ENCODE results near the gene RTN4RL2.

The RTN4RL2 gene

GRCh38 chr11:57481315-57481714, 21.0 kb downstream of the RTN4RL2 start:
- DNase-seq (ENCODE audit: low spot score) = no peak

GRCh38 chr11:57481915-57482781, 21.8 kb downstream of the RTN4RL2 start:
- DNase-seq (ENCODE audit: low spot score) = no peak

DNA sequence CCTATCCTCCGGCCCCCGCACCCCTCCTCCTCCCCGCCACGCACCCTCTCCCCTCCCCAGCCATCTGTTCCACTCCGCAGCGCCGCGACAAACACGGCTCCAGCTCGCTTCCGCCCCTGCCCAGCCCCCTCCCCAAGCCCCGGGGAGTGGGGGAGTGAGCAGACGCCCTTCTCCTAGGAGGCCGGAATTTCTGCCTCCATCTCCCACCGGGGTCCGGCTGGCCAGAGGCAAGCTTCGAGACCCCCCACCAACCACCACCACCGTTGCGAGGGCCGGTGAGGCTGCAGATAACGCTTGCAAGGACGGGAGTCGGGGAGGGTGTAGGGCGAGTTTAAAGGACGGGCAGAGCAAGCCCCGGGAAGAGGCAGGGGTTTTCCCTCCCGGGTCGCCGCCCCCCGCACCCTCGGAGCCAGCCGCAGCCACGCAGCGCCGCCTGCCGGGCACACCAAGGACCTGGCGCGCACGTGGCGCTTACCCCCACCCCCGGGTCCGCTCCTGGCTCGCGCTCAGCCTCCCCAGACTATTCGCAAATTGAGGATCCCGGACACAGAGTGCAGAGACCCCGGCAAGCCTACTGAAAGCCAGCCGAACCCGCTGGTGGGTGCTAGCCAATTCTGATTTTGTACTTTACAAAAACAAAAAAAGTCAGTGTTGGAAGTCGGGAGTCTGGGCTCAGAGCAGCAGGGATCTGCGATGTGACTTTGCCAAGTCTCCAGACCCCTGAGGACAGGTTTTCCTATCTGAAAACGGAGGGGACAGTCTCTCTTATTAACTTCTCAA, 22.6 kb downstream of the RTN4RL2 start:
- peak; percentile 32 for DNase-seq (ENCODE audit: low spot score)

DNA sequence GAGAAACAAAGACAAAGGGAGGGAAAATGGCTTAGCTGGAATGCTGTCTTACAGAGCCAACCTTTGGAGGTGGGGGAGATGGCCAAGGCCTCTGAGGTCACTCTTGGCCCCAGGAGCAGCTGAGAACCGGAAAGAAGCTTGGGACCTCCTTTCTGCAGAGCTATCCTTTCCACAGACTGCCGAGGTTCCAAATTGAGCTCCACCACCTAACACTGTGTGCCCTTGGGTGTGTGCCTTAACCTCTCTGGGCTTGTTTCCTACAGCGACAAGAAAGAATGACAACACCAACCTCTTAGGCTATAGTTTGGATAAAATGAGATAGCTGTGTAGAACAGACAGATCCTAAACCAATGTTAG, 23.2 kb downstream of the RTN4RL2 start:
- DNase-seq (ENCODE audit: low spot score) = no peak

DNA sequence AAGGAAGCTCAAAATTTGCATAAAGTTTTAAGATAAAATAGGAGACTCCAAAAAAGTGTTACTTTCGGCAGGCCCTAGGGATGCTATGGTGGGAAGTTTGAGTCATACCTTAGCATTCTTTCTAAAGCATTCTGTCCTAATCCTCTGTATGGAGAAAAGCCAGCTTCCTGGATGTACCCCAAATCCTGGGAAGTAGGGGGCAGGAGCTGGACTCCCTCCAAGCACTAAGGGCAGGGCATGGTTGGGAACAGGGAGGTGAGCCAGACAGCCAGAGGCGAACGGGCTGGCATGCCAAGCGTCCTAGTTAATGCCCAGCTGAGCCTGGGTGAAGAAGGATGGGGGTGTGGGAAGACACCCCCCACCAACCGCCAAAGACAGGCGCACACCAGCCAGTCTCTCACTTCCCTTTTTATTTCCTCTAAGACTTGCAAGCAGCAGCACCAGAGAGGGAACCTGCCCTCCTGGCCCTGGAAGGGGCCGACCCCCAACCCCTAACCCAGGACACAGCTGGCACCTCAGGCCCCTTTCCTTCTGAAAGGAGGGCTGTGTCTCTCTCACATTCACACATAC, 23.9 kb downstream of the RTN4RL2 start:
- no peak for DNase-seq (ENCODE audit: low spot score)

DNA sequence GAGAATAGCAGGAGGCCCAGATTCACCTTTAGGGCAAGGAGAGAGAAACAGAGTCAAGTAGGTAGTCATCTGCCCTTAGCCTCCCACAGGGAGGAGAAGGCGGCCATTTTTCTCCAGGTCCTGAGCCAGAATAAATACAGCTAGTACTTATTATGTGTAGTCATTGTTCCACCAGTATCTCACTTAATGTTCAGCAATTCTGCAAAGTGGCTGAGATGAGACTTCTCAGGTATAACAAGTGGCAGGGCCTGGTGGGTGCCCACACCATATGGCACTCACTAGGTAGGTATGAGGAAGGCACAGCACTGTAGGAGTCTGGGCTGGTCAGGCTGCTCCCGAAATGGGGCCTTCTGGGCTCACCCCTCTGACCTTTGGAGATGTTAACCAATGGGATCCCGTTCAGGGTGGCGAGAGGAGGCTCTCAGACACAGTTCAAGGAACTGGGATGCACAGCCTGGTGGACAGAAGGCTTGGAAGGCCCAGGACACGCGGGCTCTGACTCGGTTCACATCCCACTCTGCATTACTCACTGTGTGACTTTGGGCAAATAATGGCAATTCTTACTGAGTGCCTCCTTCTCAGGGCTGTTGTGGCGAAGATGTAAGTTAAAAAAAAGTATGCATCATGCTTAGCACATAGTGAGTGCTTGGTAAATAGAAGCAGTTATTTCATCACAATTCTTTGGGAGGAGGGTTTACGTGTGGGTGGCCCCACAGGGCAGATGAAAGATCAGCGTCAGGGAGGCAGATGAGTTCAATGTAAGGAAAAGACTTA, 25.1 kb downstream of the RTN4RL2 start:
- no peak for DNase-seq (ENCODE audit: low spot score)

GRCh38 chr11:57487021-57487778, 26.9 kb downstream of the RTN4RL2 start:
- no peak for DNase-seq (ENCODE audit: low spot score)

DNA sequence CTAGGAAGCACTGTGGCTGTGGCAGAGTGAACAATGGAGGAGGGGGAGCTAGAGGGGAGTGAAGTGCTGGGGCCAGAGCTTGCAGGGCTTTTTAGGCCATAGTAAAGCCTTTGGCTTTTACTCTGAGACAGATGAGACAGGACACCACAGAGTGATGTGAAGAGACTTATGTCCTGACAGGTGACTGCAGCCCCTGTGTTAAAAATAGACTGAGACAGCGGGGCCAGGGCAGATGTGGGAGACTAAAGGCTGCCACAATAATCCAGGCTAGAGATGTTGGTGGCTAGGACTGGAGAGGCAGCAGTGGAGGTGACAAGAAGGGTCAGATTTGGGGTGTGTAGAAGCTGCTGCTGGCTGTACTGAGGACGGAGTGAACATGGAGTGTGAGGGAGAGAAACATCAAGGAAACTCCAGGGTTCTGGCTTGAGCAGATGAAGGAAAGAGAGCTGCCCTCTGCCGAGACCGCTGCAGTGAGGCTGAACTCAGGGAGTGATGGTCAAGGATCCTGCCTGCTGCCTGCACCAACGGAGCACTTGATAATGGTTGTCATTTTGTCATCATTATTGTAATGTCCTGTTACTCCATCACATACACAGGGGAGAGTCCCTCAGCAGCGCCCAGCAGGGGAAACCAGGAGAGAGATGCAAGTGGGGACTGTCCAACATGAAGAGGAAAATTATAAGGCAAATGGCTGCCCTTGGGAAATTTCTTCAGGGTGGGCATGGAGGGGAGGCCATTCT, 27.8 kb downstream of the RTN4RL2 start:
- no peak for DNase-seq (ENCODE audit: low spot score)

DNA sequence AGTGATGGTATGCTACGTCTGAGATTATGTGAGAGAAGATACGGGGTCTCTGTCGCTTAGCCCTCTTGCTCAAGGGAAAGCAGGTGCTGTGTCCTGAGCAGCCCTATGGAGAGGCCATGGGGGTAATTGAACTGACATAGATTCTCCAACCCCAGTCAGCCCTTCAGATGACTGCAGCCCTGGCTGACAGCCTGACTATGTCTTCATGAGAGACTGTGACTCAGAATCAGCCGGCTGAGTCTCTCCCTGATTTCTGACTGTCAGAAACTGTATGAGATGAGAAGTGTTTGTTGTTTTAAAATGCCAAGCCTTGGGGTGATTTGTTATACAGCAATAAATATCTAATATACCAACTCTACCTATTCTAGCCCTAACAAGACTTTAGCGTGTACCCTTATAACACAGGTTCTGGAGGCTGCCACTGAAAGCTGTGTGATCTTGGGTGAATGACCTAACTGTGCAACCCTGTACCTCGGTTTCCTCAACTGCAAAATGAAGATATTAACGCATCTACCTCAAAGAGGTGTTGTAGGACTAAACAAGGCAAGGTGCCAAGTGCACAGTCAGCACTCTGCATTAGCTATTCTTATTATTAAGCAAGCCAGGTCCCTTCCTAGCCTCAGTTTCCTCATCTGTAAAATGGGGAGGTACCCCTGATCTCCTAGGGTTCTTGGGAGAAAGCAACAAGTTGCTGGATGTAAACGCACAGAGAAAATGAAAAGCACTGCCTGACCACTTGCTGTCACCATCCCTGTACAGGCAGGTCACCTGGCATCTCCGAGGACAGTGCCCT, 30.3 kb downstream of the RTN4RL2 start:
- no peak for DNase-seq (ENCODE audit: low spot score)

- DNase-seq (ENCODE audit: low spot score) = peak; percentile 47
Observed at GRCh38 chr11:57491371-57492061, 31.2 kb downstream of the RTN4RL2 start.

DNA sequence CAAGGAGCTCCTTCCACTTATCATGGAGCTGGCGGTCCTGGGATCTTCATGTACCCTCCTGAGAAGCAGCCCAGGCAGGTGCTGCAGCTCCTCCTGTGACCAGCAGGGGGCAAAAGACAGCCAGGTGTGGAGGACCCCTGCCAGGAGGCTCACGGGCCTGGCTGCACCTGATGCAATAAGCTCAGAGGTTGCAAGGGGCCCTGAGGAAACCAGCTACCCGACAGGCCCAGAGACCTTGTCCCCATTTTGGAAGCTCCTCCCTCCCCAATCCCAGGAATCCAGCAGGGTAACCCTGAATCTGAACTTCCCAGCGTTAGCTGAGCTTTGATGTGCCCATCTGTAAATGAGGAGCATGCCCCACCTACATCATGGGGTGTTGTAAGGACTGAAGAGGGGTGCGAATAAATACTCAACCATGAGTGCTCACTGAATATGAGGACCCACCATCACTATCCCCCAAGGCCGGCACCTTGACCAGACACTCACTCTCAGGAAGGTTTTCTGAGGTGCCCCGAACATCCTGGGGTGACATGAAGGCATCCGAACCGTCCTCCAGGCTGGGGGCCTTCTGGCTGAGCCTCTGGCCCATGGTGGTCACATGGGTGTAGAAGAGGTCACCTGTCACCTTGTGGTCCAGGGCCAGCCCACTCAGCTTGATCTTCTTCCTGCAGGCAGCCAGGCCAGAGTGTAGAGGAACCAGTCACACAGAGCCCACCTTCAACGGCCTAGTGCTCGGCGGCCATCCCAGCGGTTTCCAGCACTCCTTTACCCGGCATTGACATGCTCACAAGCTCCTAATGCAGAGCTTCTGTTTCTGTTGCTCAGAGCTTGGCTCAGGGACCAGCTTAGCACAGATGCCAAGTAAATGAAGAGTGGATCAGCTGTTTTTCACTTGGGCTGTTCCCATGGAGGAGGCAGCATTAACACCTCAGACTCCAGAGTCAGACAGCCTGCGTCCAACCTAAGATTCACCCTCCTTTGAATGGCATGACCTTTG, 33.5 kb downstream of the RTN4RL2 start:
- DNase-seq (ENCODE audit: low spot score) = peak; percentile 79

DNA sequence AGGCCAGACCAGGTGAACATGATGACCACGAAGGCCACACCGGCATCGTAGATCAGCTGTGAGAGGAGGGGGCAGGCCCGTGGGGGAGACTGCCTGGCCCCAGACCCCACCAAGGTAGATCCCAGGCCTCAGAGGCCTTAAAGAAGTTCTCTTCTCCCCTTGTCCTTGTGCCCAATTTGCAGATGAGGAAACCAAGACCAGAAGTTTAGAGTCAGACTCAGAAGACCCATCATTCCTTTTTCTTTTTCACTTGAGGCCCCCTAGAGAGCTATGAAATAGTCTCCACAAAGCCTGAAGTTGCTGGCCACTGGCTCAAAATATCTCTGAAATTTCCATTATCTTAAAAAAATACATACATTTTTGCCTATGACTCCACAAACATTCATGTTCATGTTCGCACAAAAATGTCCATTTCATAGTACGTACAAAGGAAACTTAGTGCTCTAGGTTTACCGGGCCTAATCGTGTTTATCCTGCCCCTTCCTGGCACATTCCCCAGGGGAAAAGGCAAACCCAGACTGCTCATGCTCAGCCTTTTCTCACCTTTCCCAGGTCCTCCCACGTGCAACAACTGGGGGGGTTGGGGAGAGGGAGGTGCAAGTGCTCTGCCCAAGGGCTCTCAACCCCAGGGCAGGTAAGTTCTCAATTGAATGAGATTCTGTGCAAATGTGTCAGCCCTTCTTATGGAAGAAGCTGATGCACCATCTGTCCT, 35.9 kb downstream of the RTN4RL2 start:
- no peak for DNase-seq (ENCODE audit: low spot score)

DNA sequence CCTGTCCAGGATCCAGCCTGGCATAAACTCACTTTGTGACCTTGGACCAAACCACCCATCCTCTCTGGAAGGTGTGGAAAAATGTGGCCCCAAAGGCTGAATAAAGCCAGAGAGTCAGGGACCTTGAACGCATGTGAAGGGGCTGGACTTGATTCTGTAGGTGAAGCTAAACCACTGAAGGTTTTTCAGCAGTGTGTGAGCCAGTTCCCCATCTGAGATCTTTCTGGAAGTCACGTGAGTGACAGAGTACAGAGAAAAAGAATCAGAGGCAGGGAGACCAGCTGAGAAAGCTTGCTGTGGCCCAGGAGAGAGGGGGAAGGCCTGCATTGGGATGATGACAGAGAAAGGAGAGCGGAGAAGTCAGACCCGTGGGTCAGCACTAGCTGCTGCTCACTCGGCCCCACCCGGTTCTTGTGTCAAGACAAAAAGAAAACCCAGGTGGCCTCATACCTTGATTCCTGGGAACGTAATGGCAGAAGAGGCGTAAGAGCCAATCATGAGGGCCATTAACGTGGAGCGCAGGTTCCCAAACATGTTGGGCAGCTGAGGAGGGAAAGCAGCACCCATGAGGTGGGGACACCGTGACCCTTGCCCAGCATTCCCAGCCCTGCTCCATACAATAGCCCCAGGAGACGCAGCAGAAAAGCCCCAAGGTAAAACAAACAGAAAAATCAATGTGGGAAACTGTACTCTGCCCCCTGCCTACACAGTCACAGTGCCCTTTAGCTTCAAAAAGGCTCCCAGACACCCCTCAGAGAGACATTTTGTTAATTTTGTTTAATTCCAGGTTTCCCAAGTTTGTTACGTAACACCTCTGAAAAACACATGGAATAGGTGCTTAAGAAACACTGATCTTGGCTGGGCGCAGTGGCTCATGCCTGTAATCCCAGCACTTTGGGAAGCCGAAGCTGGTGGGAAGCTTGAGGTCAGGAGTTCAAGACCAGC, 37.2 kb downstream of the RTN4RL2 start:
- DNase-seq (ENCODE audit: low spot score) = no peak

DNA sequence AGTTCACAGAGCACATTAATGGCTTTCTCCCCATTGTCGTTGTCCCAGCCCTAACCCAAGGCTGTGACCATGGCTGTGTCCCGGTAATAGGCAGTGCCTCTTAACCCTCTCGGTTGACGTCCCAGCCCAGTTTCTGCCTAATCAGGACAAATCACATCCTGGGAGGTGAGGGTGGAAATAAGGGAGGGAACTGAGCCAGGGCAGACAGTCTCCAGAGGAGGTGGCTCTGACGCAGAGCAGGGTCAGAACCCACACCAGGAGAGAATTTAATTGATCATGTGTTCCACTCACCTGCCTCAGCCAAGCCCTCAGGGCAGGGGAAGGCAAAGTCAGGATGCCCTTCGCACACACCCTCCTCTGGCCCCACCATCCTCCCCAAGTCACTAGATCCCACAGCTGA, 38.2 kb downstream of the RTN4RL2 start:
- DNase-seq (ENCODE audit: low spot score) = no peak

DNA sequence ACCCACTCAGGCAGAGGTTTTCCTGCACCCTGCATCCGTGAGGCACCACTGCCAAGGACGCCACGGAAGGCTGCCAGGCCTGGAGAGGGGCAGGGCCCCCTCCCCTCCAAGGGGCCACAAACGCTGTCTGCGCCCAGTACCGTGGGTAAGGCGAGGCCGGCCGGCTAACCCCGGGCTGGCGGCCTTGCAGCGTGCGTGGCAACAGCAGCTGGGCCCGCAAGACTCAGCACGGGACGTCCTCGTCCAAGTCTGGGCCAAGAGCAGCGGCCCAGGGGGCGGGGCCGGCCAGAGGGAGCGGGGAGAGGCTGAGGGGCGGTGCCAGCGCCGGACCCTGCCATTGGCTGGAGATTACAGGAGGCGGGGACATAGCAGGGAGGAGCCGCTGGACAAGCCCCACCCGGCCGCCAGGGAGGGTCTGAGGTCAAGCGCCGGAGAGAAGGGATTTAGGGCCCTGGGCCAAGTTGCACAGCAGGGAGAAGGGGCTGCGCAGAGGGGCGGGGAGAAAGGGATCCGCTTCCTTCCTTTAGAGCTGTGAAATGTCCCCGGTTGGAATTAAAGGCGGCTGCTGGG, 39.2 kb downstream of the RTN4RL2 start:
- DNase-seq (ENCODE audit: low spot score) = no peak

DNA sequence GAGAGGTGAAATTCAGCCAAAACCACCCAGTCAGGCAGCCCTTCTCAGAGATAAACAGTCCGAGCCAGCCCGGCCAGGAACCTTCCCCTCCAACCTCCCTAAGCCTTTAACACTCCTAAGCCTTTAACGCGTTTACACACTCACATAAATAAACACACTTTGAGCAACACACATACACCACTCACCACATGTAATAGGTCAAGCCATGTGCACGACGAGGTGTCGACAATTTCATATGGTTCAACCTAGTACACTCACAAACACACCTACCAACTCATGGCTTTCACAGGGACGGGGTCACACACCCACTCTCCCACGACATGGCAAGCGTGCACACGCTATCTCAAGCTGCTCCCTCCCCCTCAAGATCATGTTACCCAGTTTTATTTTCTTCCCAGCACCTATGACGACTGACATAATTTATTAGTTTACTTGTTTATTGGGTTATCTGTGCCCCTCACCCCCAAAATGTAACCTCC, 39.7 kb downstream of the RTN4RL2 start:
- no peak for DNase-seq (ENCODE audit: low spot score)
